ENCODE results near the gene FOXN3.

The FOXN3 gene

DNA sequence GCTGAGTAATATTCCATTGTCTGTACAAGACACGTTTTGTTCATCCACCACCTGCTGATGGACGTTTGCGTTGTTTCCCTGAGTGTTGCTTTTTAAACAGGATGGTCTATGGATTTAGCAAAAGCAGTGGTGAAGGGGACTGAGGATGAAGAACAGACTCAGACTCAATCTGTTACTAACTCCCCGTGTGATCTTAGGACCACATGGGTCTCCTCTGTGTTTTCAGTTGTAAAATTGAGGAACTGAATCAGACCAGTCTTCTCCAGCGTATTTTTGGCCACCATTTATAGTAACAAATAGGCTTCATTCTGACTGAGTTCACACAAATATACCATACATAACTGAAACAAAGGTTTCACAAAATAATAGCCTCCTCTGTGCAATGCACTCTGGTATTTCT lies 85.6 kb downstream of the FOXN3 start:
- DNase-seq (ENCODE audit: low spot score): no peak

DNA sequence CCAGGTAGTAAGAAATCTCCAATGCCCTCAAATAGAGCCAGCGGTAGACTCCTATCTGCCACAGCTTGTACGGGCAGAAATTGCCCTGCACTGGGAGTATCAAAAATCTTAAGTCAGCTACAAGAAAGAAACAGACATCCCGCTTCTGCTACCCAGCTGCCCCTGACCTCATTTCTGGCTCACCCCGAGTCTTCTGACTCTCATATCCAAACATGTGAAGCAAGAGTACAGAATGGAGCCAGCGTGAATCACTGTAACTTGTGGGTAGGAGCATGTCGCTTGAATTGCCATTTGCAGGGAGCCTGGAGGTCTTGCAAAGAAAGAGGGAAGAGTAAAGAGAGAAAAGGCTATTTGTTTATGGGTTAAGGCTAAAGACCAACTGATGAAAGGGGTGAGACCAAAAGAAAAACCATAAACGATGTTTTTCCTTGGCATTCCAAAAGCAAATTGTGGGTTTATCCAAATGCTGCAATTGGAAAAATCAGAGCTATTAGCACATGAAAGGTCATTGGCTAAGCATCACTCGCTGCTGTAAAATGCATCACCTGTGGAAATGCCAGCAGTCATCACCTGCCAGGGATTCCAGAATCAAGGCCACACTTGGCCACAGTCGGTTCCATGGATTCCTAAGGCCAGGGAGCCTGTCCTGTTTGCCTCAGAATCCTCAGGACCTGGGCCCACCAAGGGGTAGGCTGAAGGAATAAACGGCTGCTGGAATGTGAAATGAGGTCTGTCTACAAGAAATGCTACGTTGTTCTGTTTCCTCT lies 86.6 kb downstream of the FOXN3 start:
- DNase-seq (ENCODE audit: low spot score): no peak

DNA sequence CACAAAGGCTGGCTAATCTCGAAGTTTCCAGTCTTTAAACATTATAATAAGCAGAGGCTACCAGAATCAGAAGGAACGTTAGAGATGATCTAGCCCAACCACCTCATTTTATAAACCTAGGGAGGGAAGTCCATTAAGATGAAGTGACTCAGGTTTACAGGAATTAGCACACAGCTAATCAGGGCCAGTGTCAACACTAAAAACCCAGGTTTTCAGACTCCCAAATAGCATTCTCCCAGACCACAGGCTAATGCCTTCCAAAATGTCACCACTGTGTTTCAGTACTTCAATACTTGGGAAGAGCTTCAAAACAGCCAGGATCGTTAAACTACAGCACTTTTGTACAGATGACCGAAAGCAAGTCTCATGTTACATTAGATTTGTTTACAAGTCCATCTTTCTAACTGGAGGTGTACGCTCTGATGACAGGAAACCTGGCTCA lies 89.2 kb downstream of the FOXN3 start:
- DNase-seq (ENCODE audit: low spot score): no peak

DNA sequence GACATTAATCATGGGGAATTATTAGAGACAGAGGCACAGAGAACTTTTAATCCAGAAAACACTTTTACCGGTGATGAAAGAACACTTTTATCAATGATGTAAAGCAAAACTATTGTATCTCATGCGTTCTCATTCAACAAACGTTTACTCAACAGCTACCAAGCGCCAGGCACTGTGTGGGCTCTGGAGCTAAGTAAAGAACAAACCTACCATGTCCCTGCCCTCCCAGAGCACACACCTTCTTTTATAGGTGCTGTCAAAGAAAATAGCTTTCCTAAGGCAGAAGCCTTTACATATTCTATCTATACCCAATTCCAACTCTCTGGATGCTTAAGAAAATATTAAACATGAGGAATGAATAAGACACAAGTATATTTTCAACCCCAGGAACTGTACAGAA lies 91.1 kb downstream of the FOXN3 start:
- DNase-seq (ENCODE audit: low spot score): no peak

DNA sequence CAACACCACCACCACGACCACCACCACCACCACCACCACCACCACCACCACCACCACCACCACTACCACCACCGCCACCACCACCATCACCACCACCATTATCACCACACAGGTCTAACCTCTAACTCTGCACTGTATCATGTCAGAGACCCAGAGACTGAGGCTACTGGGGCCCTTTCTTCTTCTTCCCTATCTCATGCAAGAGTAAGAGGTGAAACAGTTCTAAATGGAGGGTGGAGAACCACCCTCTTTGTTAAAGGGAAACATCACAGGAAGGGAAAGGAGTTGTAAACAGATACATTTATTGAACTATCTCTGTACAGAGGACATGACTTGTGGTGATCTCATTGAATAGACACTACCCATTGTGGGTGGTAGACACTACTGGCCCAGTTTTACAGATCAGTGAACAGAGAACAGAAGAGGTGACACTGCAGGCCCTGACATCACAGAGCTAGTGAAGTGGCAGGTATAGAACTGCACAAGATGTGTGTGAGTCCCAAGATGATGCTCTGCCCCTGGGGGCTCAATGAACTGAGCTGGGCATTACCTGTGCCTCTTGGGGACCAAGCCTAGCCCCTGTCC lies 91.6 kb downstream of the FOXN3 start:
- no peak for DNase-seq (ENCODE audit: low spot score)

DNA sequence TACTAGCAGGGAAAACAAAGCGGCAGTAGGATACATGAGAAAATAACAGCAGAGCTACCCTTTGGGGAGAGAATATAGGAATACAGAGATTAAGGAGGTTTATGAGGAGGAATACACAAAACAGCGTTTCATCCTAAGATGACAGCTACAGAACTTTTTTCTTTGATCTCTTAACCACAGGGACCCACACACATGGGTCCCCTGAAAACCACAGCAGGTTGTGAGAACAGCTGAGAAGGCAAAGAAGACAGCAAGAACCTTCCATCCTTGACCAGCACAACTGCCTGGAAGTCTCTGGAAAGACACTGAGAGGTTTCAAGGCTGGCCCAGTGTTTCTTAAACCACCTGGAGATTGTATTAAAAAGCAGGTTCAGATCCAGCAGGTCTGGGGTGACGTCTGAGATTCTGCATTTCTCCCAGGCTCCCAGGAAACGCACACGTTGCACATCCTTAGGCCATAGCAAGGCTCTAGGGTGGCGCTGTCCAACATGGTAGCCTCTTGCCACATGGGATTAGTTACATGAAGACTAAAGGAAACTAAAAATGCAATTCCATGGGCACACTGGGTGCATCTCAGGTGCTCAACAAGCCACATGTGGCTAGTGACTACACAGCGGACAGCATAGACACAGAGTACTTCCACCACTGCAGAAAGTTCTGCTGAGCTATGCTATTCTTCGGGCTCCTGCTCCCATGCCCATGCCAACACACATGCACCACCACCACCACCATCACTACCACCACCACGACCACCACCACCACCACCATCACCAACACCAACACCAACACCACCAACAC lies 92.3 kb downstream of the FOXN3 start:
- DNase-seq (ENCODE audit: low spot score): no peak

DNA sequence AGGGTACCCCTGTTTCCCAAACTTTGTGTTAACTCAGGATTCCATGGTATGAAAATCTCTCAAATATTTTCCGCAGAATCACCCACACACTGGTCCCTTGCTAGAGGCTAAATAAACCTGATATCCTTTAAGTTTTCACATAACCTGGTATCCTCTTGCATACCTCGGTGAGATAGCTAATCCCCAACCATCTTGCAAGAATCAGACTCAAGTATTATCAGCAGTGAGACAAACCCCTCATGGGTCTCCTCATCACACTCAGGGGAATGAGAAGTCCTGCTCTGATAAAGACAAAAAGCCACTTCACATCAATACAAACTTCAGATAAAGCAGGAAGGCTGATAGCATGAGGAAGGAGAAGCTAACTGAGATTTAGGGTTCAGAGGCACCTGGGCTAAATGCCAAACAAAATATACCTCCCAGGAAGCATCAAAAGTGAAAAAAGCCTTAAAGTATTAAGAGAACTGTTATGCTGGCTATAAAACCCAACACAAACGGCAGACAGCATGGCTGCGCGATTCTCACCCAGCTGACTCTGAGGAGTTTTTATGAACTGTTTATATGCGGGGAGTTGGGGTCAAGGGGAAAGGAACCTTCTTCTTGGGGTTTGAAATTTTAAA lies 96.5 kb downstream of the FOXN3 start:
- no peak for DNase-seq (ENCODE audit: low spot score)

DNA sequence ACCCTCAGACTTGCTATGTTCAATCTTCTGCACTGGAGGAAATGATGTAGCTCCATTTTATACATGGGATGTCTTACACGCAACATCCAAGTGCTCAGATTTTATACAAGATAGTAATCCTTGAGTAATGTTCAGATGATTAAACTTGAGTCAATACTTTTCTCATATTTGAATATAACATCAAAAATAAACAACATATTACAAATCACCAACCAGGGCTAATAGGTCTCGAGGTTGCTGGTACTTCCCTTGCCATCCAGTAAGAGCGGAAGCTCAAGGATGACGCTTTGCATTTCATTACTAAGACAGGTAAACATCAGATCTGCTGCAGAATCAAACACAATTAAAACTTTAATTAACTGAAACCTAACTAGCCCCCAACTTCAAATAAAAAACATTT lies 97.3 kb downstream of the FOXN3 start:
- DNase-seq (ENCODE audit: low spot score): no peak

DNA sequence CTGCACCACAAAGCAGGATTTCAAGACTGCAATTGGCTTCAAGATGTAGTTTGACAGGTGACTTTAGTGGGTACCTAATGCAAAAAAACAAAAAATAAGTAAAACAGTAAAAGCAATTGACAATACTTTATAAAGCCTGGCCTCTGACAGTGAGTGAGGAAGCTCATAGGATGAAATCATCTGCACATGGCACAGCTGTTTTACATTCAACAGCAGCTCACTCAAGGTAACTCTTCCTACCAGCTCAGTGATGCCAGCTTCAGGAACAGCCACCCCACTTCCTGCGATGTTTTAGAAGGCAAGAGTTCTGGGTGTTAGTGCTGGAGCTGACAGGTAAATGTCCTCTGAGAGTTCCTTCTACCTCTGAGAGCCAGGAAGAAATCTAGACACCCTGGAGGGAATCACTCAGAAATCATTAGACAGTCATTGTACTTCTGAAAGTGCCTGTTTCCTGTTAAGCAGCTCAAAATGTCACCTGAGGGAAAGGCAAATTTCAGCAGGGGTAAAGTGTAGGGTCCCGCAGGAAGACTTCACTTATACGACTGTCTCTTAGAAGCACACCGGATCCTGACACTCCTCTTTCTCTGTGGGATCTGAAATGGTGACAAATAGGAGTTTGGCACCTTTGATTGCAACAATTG lies 99.9 kb downstream of the FOXN3 start:
- DNase-seq (ENCODE audit: low spot score): no peak

DNA sequence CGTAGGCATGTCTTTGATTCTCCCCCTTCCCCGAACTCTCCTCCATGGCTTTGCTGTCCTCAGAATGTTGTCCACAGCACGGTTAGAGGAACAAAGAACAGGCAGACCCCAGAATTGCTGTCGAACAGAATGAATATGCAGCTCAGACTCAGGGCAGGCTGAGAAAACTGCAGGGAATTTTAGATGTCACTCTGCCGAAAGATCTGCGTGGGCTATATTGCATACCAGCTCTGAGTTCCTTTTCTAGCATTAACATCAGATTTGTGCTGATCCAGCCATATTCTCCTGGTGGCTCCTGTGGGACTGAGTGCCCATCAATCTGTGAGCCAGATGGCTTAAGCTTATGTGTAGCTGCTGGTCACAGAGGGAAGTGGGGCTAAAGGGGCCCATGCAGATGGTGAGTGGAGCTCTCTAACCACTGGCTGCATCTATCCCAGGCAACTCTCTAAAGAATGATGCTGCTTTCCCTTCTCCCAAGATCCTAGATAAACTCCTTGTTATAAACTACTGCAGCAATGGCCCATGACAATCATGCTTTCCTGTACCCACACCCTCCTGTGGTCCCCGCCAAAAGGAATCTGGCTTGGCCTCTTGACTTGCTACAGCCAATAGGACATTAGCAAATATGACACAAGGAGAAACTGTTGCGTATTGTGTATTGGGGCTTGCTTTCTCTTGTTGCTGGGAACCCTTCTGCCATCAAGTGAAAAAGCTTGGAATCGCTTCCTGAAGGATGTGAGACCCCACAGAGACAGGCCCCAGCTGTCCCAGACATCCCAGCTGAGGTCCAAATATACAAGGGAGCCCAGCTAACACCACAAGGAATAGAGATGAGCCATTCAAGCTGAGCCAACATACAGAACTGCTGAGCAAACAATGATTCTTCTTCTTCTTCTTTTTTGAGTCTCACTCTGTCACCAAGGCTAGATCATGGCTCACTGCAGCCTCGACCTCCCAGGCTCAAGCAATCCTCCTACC lies 101.3 kb downstream of the FOXN3 start:
- no peak for DNase-seq (ENCODE audit: low spot score)

DNA sequence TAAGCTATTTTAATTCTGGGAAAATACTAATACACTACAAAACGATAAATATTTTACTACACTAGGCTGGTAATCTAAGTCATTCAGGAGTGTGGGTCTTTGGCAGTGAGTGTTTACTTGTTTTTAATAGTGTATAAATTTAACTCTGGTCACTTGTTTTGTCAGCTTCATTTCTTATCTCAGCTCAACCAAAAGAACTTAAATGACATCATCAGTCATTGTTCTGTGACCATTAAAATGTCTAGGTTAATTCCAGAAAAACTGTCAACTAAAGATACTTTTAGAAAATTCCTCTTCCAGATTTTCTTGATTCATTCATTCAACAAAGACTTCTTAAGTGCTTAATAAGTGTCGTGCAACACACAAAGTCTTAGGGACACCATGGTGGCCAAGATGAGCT lies 102.8 kb downstream of the FOXN3 start:
- no peak for DNase-seq (ENCODE audit: low spot score)

DNA sequence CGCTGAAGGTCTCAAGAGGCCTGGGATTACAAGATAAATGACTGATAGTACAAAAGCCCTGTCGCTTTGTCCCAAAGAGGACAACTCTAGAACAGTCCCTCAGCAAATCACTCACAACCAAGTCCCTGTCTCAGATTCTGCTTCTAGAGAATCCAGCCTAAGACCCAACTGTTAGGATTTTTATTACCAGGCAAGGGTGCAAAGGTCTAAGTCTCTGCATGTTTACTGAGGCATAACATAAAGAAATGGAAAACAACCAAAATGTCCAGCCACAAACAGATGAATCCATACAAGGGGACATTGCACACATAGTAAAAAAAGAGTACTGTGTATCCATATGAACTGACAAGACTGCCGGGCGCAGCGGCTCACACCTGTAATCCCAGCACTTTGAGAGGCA lies 104.1 kb downstream of the FOXN3 start:
- no peak for DNase-seq (ENCODE audit: low spot score)

DNA sequence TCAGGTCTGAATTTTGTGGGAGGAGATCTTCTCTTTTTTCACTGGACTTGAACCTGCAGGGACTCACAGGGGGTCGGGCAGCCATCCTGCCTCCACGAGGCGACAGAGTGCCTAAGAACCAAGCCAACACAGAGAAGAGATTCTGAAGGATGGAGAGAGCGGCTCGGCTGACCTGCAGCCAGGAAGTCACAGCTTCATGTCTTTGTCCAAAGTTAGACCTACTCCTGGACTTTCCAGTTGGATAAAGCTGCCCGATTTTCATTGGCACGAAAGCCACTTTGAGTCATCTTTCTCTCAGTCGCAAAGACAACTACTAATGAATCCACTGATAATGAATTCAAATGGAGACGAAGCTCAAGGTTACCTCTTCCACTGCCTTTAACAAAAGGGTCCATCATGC lies 106.8 kb downstream of the FOXN3 start:
- DNase-seq (ENCODE audit: low spot score): no peak

DNA sequence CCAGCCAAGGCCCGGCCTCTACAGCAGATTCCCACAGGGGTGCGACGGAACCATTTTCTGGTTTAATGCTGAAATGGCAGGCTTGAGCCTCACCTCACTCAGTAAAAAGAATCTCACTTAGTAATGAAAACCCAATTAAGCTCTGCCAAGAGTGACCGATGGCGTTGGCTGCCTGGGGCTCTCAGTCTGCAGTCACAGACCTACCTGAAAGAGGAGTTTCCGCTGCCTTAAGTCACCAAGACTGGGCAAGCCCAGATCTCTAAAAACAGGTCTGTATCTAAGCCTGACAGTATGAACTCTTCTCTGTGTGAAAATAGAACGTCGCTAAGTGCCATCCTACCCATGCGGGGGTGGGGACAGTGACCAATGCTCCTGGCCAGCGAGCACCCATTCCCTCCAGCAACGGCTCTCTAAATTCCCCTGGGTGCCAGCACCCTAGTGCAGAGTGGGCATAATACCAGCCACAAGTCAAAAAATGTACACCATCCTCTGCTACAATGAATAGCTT lies 107.3 kb downstream of the FOXN3 start:
- no peak for DNase-seq (ENCODE audit: low spot score)

DNA sequence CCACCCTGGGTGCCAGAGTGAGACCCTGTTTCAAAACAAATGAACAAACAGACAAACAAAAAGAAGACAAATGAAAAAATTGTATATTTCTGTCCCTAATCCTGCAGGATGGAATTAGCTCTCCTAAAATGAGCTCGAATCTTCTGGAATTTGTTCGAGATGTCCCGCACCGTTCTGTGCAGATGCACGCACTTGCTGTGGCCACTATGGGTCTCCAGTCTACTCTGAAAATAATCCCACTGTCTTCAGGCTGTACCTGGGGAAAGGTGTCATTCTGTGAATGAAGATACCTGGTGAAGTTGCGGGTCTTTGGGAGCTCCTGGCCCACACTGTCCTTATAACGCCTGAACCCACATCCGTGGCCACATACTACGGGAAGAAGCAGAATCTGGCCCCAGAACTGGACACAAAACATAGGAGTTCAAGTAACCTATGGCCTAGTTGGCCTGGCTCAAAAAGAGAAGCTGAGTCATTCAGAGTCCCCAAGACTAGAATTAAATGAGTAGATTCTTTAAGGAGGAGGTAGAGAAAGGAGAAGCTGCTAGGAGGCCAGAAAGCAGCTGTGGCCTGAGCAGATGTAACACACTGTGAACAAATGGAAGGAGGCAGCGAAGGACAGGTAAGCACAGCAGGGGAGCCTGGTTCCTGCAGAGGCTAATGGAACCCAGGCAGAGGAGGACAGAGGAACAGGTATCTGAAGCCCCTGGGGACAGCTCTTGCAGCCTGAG lies 108.6 kb downstream of the FOXN3 start:
- no peak for DNase-seq (ENCODE audit: low spot score)

DNA sequence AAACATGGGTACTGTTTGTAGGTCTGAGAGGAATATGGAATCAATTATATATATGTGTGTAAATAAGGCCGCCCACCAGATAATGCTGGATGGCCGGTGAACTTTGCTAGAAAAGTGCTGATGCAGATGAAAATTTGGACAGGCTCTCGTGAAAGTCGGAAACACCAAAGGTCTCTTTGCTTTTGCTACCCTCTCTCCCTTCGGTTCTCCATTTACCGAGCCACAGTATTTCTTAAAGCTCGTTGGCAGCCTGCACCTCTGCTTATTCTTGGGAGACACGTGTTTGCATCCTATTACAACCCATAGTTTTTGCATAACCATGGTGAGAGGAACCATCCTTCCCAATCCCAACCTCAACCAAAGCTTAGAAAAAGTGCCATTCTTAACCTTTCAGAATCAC lies 109.6 kb downstream of the FOXN3 start:
- no peak for DNase-seq (ENCODE audit: low spot score)

DNA sequence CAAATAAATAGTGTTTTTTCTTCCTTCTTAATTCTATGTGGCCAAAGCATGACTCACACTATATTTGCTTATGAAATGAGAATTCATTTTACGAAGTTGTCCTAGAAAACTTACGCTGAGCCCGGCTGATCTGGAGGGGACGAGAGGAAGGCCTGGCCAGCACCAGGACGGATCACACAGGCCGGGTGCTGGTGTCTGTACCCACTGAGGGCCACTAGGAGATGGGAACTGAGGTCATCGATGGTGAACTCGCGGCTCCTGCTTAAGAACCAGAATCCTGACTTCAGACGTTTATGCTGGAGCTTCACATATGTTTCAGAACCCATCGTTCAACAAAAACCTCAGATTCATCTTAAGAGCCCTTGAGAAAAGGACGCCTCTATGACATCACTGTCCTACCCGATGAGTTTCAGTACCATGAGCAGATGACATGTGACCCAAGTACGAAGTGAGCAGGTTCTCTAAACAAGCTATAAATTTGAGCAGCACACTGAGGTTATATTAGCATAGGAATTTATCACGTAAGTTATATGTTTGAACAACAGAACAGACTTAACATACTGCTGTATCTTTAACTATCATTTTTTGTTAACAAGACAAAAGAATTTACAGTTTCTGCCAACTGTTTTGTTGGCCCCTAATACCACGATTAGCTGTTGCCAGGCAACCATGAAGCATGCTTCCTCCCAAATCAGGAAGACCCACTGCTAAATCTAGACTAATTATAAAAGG lies 111.9 kb downstream of the FOXN3 start:
- no peak for DNase-seq (ENCODE audit: low spot score)

DNA sequence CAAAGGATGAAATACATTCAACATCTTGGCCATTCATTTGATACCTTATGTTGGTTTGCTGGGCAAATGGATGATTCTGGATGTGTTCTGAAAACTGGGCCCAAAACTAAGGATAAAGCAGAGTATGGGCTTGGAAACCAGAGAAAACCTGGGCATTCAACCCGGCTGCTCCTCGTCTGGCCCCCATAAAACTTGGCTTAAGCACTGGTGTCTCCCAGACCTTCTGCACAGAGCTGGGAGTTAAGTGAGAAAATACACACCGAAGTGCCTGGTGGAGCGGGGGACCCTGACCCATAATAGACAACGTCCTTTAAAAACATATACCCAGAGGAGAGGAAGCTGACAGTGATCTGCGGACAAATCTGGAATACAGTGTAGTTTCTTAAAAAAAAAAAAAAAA lies 112.5 kb downstream of the FOXN3 start:
- no peak for DNase-seq (ENCODE audit: low spot score)
